ENCODE measurements around the gene GCDH.
"Not testable (repeated sequence)": the region's sequence is repeated elsewhere in the genome, so short reads cannot be mapped to it uniquely, and the experiment has no call there.

The GCDH gene

DNA sequence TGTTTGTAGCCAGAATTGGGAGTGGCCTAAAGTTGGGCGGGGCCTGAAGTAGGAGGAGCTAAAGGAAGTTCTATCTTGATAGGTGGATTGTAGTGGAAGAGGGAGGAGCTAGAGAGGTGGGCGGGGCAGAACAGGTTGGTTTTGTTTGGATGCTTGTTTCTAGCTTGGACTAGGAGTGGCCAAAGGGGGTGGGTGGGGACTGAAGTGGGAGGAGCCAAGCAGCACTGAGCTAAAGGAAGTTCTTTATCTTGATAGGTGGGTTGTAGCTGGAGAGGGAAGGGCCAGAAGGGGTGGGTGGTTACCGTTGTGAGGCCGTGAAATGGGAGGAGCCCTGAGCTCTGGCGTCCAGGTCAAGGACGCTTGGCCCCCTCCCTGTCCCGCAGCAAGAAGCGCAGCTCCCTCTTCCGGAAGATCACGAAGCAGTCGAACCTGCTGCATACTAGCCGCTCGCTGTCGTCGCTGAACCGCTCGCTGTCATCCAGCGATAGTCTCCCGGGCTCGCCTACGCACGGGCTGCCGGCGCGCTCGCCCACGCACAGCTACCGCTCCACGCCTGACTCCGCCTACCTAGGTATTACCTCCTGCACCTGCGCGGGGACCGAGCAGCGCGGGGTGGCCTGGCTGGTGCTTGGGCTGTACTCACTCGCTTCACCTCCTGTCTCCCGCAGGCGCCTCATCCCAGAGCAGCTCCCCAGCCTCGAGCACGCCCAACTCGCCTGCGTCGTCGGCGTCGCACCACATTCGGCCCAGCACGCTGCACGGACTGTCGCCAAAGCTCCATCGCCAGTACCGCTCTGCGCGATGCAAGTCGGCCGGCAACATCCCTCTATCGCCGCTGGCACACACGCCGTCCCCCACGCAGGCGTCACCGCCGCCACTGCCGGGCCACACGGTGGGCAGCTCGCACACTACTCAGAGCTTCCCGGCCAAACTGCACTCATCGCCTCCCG lies 17.7 kb upstream of the GCDH start:
- peak; percentile 28 for DNase-seq (ENCODE audit: low read depth, low spot score)

DNA sequence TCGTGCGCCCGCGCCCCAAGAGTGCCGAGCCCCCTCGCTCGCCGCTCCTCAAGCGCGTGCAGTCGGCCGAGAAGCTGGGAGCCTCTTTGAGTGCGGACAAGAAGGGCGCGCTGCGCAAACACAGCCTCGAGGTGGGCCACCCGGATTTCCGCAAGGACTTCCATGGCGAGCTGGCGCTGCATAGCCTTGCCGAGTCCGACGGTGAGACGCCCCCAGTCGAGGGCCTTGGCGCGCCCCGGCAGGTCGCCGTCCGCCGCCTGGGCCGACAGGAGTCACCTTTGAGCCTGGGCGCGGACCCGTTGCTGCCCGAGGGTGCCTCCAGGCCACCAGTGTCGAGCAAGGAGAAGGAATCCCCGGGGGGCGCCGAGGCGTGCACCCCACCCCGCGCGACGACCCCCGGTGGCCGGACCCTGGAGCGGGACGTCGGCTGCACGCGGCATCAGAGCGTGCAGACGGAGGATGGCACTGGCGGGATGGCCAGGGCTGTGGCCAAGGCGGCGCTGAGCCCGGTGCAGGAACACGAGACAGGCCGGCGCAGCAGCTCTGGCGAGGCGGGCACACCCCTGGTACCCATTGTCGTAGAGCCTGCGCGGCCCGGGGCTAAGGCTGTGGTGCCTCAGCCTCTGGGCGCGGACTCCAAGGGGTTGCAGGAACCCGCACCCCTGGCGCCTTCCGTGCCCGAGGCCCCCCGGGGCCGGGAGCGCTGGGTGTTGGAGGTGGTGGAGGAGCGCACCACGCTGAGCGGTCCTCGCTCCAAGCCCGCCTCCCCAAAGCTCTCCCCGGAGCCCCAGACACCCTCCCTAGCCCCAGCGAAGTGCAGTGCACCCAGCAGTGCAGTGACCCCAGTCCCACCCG lies 16.8 kb upstream of the GCDH start:
- no peak for DNase-seq (ENCODE audit: low read depth, low spot score)

DNA sequence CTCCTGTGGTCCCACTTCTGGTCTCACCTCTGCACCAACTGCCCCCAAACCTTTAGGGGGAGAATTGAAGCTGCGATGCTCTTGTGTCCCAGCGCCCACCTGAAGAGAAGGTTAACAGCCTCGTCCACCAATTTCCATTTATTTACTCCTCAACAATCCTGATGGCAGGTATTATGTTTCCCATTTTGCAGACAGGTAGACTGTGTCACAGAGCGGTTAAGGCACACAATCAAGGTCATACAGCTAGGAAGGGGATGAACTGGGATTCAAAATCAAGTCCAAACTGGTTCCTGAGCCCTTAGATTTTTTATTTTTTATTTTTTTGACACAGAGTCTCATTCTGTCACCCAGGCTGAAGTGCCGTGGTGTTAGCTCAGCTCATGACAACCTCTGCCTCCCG lies 15.9 kb upstream of the GCDH start:
- no peak for DNase-seq (ENCODE audit: low read depth, low spot score)

DNA sequence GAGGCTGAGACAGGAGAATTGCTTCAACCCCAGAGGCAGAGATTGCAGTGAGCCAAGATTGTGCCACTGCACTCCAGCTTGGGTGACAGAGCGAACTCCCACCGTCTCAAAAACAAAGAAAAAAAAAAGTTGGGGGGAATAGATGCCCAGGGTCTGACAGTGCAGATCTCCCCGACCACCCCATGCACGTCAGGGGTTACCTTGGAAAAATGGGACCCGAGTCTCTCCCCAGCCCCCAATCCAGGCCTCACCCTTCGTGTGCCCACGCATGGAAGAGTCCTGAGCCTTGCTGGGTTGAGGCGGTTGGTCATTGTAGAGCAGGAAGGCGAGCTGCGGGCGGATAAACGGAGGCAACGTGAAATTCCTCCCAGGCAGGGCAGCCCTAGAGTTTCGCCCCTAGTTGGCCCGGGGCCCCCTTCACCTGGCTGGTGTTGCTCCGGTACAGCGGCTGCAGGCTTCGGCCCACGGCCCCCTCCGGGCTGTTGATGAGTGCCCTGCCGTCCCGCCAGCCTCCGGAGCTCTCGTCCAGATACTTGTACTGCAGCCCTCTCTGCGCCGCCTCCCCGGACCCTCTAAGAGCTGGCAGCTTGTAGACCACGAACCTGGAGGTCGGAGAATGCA lies 10.3 kb upstream of the GCDH start:
- no peak for DNase-seq (ENCODE audit: low read depth, low spot score)

DNA sequence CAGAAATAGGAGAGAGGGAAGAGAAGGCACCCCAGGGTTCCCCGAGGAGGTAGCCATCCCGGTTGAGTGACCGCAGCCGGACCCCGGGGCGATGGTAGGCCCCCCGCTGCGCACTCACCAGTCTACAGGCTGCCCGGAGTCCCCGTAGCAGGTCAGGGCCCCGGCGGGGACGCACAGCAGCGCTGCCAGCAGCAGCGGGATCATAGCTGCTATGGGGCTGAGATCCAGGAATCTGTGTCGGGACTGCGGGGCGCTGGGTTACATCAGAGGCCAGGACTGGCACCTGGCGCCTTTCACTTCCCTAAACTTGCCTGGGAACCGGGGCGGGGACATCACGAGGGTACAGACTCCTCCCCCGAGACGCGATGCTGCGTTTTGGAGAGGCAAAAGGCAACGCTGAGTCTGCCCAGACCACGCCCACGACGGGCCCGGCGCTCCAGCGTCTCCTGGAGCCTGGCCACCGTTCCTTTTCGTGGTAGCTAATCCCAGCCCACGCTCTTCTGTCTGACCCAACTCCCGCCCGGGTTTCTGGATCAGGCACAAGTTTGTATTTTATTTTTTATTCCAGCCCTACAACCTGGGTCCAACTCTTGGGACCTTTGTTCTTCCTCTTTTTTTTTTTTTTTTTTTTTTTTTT lies 9.7 kb upstream of the GCDH start, which contains the start of gene DNASE2:
TSS of gene DNASE2 (minus strand) at position 278 of the 637 bp plus-strand sequence. CDS start at position 204, 74 bp downstream.
- peak; percentile 78 for DNase-seq (ENCODE audit: low read depth, low spot score)

DNA sequence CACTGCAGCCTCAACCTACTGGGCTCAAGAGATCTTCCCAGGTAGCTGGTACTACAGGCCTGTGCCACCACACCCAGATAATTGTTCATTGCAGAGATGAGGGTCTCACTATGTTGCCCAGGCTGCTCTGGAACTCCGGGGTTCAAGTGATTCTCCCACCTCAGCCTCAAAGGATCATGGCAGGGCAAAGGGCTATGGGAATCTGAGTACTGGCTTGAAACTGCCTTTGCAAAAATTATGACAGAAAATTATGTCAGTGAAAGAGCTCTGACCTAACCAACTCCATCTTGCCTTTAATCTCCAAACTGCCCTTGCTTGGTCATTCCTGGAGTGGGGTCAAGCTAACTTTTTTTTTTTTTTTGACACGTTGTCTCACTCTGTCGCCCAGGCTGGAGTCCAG lies 8.4 kb upstream of the GCDH start:
- no peak for DNase-seq (ENCODE audit: low read depth, low spot score)

DNA sequence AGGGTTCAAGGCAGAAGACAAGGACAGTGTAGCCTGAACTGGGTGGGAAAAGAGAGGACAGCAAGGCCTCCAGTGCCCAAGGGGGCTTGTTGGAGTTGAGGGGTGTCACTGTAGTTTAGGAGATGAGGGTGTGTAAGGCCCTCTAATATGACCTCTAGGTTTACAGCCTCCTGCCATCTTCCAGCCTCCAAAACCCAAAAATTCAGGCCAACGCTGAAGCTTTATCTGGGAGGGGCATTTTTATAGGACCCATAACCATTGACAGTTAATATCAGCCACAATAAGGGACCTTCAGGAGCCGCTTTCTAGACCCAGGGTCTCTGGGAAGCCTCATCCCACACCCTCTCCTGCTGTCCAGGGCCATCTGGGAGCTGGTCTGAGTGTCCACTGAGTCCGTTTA lies 6.8 kb upstream of the GCDH start:
- no peak for DNase-seq (ENCODE audit: low read depth, low spot score)

DNA sequence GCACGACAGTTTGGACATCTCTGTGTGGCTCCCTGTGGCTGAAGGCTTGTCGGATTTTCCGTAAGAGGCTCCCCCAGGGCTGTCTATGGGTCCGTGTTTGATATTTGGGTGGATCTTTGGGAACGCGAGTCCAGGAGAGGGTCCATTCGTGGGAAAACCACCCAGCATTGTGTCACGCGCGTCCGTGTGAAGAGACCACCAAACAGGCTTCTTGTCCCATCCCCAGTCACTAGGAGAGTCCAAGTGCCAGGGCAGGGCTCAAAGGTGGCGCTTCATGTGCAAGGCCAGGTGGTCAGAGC lies 6.4 kb upstream of the GCDH start:
- DNase-seq (ENCODE audit: low read depth, low spot score): no peak

DNA sequence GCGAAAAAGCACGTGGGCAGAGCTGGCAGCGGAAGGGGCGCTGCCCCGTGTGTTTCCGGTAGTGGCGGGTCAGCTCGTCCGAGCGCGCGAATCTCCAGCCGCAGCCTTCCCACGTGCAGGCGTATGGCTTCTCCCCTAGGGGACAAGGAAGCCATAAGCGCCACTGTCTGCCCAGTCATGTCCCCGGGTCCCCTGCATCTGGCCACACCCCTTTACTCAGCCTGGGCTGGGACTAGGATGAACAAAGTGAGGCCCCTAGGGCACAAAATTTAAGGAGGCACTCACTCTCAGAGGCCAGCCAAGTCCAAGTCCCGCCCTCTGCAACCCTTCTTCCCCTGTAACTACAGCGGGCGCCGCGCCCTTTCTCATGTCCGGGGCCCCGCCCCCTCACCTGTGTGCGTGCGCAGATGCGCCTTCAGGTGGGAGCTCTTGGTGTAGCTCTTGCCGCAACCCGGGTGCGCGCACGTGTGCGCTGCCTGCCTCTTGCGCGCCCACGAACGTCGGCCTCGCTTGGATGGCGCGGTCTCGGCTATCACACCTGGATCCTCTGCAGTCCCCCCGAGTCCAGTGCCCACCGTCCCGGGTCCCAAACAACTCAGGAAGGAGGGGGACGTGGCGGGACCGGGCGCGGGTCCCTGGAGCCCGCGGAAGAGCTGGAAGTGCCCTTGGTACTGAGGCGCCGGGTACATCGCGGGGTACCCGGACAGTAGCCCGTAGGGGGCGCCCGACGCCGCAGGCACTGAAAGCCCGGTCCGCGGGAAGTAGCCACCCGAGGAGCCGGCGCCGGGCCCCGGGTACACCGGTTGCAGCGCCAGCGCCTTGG lies 5.8 kb upstream of the GCDH start:
- DNase-seq (ENCODE audit: low read depth, low spot score): peak; percentile 94

DNA sequence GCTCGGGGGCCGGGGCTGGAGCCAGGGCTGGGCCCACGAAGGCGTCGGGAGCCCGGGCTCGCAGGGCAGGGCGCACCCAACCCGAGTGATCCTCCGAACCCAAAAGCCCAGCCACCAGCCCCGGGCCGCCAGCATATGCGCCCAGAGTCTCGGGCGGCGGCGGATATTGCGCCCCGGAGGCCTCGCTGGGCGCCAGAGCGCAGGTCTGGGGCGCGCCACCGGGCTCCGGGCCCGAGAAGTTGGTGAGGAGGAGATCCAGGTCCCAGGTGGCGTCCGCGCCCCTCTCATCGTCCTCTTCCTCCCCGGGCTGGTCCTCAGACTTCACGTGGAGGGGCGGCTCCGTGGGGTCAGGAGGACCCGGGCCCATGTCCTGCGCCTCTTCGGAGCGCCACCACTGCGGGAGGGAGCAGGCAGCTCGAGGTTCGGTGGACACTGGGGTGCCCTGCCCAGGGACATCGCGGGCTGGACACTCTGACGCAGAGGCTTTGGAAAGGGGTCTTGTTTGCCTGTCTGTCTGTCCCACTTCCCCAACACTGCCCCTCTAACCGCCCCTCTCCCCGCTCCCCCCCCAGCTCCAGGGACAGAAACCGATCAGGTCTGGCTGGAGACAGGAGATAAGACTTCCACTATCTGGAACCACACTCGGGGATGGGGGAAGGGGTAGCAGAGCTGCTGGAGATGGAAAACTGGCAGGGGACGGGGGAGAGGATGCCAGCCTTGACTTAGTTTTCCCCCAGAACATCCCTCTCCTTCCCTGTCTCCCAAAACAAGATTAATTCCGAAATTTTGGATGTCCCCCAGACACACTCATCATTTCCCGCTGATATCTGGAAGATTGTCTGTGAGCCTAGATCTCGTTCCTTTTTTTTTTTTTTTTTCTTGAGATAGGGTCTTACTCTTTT lies 5.0 kb upstream of the GCDH start:
- DNase-seq (ENCODE audit: low read depth, low spot score): no peak

DNA sequence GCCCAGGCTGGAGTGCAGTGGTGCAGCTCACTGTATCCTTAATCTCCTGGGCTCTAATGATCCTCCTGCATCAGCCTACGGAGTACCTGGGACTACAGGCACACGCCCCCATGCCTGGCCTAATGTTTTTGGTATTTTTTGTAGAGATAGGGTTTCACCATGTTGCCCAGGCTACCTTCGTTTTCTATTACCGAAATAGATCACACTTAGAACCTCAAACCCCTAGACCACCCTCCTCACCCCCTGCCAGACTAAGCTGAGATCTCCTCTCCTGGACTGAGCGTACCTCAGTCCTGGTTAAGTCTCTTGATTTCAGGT lies 4.3 kb upstream of the GCDH start:
- DNase-seq (ENCODE audit: low read depth, low spot score): no peak

DNA sequence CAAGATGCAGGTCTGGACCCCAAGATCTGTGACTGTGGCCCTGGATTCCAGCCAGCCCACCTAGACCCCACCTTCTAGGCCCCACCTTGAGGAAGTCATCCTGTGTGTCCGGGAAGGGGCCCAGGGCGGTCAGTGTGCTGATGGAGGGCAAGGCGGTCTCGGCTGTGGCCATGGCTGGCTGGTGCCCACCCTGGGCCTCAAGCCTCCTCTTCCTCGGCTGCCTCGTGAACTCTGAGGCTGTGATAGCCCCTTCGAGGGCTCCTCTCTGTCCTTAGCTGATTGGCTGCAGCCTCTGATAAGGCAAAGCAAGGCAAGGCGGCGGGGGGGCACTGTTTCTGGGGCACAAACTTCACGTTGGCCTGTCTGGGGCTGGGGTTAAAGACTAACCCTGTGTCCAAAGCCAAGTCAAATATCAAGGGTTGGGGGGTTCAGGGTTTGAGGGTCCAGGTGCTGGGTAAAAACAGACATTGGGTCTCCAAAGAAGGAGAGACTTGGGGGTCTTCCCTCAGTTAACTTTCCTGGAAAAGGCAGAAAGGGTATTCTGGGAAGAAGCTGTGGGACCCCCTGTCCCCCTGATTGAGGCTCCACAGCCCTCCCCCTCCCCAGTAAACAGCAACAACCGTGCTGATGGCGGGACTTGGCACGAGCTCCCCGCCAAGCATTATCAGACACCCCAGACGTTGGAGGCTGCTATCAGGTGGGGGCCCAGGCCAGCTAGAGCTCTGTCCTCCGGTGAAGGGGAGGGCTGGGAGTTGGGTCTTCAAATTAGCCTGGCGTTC lies 3.8 kb upstream of the GCDH start, which contains the start of gene KLF1:
TSS of gene KLF1 (minus strand) at position 233 of the 779 bp plus-strand sequence. CDS start at position 172, 61 bp downstream.
- DNase-seq (ENCODE audit: low read depth, low spot score): no peak

DNA sequence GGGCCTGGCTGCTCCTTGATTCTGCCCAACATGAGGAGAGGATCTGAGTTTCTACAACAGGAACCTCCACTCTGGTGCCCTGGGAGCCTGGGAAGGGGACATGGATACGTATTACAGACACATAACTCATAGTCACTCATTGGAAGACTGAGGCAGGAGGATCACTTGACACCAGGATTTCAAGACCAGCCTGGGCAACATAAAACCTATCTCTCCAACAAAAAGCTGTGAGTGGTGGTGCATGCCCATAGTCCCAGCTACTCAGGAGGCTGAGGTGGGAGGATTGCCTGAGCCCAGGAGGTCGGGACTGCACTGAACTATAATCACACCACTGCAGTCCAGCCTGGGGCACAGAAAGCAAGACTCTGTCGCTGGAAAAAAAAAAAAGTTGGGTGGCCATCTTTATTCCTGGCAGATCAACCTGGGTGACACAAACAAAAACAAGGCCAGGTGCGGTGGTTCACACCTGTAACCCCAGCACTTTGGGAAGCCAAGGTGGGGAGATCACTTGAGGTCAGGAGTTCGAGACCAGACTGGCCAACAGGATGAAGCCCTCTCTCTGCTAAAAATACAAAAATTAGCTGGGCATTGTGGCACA lies 2.9 kb upstream of the GCDH start:
- DNase-seq (ENCODE audit: low read depth, low spot score): no peak

DNA sequence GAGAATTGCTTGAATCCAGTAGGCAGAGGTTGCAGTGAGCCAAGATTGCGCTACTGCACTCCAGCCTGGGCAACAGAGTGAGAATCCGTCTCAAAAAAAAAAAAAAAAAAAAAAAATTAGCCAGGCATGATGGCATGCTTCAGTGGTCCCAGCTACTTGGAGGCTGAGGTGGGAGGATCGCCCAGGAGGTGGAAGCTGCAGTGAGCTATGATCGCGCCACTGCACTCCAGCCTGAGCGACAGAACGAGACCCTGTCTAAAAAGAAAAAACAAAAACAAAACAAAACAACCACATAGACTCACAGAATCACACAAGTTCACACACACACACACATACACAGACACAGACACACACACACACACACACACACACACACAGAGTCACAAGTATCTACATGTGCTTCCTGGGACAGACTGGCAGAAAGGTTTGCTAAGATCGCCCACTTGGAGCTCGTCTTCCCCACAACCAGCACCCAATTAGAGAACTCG lies 617 bp upstream of the GCDH start:
- DNase-seq (ENCODE audit: low read depth, low spot score): not testable (repeated sequence)

DNA sequence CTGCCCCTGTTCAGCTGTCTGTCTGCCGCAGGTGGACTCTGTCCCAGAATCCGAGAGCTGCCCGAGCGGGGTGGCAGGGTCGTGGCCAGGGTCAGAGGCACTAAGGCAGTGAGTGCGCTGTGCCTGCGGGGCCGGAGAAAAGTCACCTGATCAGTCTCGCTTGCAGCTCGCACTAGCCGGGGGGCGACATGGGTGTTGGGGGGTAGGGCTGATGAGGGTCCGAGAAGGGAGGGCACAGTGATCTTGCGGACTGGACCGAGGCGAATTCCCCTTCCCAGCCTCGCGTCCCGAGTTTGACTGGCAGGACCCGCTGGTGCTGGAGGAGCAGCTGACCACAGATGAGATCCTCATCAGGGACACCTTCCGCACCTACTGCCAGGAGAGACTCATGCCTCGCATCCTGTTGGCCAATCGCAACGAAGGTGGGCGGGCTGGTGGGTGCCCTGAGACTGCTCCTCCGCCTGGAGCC lies 627 bp downstream of the GCDH start:
- no peak for DNase-seq (ENCODE audit: low read depth, low spot score)

DNA sequence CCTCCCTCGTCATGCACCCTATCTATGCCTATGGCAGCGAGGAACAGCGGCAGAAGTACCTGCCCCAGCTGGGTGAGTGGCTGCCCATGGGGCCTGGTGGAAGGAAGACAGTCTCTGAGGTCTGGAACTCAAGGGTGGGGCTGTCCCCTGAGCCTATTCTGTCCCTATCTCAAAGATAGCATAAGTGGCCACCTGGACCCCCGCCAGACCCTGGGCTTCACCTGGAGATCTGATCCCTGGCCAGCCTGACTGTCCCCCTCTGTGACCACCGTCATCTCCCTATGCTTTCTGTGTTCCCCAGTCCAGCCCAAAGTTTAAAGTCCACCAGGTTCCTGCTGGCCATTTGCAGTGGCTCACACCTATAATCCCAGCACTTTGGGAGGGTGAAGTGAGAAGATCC lies 2.6 kb downstream of the GCDH start:
- DNase-seq (ENCODE audit: low read depth, low spot score): no peak

DNA sequence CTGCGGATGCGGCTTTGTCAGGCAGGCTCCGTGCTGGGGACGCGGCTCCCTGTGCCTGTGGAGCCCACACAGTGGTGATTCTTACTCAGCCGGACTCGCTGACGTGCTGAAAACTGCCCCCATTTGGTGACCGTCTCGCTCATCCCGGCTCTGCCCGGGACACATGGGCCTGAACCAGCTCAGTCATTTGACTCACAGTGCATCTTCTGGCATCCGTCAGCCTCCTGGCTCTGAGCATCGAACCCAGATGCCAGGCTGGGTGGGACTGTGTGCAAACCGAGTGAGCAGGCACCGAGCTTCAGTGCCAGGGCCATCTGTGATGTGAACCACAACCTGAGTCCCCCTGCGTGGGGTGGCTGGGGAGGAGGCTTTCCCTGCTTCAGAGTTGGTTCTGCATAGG lies 5.5 kb downstream of the GCDH start:
- no peak for DNase-seq (ENCODE audit: low read depth, low spot score)

DNA sequence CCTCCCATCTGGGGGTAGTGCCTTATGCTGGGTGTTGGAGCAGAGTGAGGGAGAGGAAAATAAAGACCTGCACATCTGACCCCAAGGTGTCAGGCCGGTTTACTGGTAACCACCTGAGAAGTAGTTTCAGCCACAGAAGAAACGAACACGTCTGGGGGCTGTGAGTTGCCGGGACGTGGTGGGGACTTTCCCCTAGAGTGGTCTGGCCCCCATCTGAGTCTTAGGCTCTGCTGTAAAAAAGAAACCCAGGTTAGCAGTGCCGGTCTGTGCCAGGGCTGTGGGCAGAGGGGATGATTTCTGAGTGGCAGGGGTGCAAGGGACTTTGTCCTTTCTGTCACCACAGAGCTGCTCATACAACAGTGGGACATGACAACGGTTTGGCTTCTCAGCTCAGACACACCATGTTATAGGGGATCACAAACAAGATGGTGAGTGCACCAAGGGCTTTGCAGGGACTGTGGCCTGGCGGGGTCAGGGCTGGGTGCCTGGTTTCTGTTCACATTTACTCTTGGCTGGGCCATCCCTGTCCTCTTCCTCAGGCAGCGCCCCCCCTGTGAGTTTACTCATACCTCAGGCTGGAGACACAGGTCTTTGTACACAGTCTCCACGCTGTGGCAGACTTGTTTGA lies 9.0 kb downstream of the GCDH start:
- no peak for DNase-seq (ENCODE audit: low read depth, low spot score)
